GM12875 (cell line): ENCODE results near the gene ABHD17C.

Experiments used
- H3K4me3 ChIP-seq: one replicate; pipeline ENCODE4 v1.5.1; 2011; ENCODE audit warnings: low read depth, low read length, control low read depth
- TF ChIP-seq, protein P1 (sequence below): IDR thresholded peaks from 2 replicates; pipeline ENCODE4 v1.5.1; 2011; ENCODE audit warnings: low read depth, mild to moderate bottlenecking, control low read depth, inconsistent platforms, low read length, moderate library complexity, borderline replicate concordance; ENCODE audit not compliant: insufficient read depth

ABHD17C gene

DNA sequence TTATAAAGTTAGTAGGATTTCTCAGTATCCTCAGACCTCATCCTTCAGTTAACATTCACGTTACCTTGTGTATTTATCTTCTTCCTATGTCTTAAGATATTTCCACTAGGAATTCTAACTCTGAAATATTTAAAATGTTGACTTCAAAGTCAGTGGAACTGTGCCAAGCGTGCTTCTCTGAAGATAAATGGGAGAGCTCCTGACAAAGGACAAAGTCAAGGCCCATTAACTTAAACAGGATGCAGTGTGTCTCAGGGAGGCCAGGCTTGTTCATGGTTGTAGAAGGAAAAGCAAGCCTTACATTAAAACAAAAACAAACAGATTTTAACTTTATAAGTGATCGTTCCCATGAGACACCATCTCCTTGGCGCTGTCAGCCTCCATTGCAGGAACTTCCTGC lies 41.5 kb downstream of the ABHD17C start:
- H3K4me3 ChIP-seq: no peak overlapping the region
- TF ChIP-seq, protein P1, sequence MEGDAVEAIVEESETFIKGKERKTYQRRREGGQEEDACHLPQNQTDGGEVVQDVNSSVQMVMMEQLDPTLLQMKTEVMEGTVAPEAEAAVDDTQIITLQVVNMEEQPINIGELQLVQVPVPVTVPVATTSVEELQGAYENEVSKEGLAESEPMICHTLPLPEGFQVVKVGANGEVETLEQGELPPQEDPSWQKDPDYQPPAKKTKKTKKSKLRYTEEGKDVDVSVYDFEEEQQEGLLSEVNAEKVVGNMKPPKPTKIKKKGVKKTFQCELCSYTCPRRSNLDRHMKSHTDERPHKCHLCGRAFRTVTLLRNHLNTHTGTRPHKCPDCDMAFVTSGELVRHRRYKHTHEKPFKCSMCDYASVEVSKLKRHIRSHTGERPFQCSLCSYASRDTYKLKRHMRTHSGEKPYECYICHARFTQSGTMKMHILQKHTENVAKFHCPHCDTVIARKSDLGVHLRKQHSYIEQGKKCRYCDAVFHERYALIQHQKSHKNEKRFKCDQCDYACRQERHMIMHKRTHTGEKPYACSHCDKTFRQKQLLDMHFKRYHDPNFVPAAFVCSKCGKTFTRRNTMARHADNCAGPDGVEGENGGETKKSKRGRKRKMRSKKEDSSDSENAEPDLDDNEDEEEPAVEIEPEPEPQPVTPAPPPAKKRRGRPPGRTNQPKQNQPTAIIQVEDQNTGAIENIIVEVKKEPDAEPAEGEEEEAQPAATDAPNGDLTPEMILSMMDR: no peak

DNA sequence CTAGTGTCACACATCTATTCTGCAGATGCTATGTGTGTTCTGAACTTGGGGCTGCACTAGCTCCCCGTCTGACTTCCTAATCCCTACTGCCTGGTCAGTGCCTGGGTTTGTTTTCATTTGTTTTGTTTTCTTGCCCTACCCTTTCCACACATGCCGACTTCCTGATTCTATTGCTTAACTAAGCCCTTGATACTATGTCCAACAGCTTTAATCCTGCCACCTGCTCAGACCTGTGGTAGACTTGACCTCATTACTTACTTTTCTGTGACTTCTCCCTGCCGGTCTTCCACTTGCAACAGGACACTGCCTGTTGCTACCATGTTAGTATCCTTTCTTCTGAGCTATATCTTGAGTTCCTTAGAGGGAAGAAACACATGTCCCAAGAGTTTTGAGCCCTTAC lies 44.8 kb downstream of the ABHD17C start:
- TF ChIP-seq, protein P1: no peak
- no peak overlapping the region for H3K4me3 ChIP-seq

DNA sequence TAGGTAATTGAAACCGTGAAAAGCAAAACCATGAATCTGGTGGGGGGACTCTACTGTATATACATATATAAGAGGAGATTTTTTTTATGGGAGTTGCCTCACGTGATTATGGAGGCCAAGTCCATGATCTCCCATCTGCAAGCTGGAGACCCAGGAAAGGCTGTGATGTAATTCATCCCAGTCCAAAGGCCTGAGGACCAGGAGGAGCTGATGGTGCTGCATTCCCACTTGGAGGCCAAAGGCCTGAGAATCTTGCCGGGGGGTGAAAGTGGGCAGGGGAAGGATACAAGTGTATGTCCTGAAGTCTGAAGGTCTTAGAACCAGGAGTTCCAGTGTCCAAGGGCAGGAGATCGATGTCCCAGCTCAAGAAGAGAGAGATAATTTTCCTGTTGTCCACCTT lies 47.0 kb downstream of the ABHD17C start:
- H3K4me3 ChIP-seq: no peak overlapping the region
- TF ChIP-seq, protein P1: no peak

DNA sequence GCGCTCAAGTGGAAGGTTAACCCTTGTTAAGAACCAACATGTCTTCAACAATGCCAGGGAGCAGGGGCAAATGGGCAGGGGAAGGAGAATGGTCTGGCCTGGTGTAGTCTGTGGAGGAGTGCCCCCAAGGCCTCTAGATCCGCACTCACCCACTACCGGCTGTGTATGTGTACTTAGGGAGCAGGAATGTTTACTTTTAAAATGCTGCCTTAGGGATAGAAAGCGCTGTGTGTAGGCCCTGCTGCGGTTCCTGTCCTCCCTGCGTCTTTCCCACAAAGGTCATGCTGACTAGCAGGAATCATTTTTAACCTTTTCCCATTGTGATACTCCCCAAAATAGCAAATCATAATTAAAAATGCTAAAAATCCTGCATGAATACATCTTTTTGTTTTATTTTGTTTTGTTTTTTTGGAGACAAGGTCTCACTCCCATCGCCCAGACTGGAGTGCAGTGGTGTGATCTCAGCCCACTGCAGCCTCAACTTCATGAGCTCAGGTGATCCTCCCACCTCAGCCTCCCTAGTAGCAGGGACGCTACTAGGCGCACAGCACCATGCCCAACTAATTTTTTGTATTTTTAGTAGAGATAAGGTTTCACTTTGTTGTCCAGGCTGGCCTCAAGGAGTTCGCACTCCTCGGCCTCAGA lies 48.2 kb downstream of the ABHD17C start:
- TF ChIP-seq, protein P1: no peak
- no peak overlapping the region for H3K4me3 ChIP-seq

DNA sequence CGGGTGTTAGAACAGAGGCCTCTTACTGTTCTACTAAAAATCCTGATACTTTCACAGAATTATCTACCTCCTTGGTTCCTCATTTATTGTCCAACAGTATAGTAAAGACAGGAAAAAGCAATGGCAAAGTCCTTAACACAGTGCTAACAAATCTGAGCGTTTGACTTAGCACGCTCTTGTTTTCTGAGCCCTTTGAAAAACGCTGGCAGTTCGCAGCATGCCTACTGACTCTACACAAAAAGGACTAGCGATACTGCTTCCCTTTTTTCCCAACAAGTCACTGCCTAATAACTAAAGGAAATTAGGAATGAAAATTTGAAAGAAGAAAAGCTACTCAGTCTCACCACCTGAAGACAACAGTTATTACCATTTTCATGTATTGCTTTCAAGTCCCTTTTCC lies 49.3 kb downstream of the ABHD17C start:
- H3K4me3 ChIP-seq: no peak overlapping the region
- TF ChIP-seq, protein P1: no peak

DNA sequence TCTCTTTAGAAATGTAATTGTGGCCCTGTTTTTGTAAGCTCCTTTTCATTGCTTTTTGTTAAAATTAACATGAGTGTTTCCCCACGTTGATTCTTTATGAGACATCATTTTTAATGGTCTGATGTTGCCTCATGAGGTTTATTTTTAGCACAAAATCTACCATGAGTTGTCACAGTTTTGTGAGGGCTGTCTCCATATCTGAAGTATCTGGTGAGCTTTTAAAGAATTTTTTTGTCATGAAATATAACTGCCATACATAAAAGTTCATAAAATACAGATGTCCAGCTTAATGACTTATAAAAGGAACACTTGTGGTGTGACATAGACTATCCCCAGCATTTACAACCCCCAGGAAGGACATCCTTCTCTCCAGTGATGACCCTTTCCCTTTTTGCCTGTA lies 49.7 kb downstream of the ABHD17C start:
- TF ChIP-seq, protein P1: no peak
- no peak overlapping the region for H3K4me3 ChIP-seq

DNA sequence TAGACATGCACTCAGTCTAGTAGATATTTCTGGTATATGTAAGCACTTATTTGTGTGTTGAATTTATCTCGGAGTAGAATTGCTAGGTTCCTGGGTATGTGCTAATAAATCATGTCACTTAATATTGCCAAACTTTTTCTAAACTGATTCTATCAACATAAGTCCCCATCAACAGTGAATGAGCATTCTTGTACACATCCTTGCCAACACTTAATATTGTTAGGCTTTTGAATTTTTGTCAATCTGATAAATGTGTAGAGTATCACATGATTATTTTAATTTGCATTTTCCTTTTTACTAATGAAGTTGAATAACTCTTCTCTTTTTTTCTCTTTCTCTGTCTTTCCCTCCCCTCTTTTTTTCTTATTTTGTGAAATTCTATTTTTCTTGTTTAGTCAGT lies 50.8 kb downstream of the ABHD17C start:
- no peak overlapping the region for H3K4me3 ChIP-seq
- TF ChIP-seq, protein P1: no peak
